ENCODE results near the gene ABCC10.

ABCC10 gene

GRCh38 chr6:43432009-43432945 is 4.9 kb downstream of the ABCC10 start:
- H3K27ac ChIP-seq (ENCODE audit: low read depth, low read length): no peak overlapping the region
- H3K36me3 ChIP-seq (ENCODE audit: insufficient read depth, low read length): no peaks in the 10 kb centered on the region

GRCh38 chr6:43433148-43433547 is 5.8 kb downstream of the ABCC10 start:
- Histone ChIP-seq H2AFZ (ENCODE audit: low read length, unreplicated experiment) (no peak overlapping the region), H3K79me2 (ENCODE audit: control insufficient read depth, insufficient read depth, low read length, unreplicated experiment) (peaks cover 12% of the 10 kb centered on the region), H3K27ac (ENCODE audit: low read depth, low read length) (no peak overlapping the region), H3K36me3 (ENCODE audit: insufficient read depth, low read length) (peaks cover 5% of the 10 kb centered on the region; the same call in 1 of the 2 replicates), H3K4me1 (ENCODE audit: control insufficient read depth, insufficient read depth, low read length, unreplicated experiment) (peaks cover 28% of the 10 kb centered on the region), H3K27me3 (ENCODE audit: insufficient read depth, low read length) (no peaks in the 10 kb centered on the region), H3K4me3 (ENCODE audit: low read depth, low read length) (no peak overlapping the region)

More at GRCh38 chr6:43432009-43432945, 4.9 kb downstream of the ABCC10 start:
- peaks cover 23% of the 10 kb centered on the region for H3K4me1 ChIP-seq (ENCODE audit: control insufficient read depth, insufficient read depth, low read length, unreplicated experiment)
- no peak overlapping the region for H2AFZ ChIP-seq (ENCODE audit: low read length, unreplicated experiment)
- H3K27me3 ChIP-seq (ENCODE audit: insufficient read depth, low read length): no peaks in the 10 kb centered on the region
- peaks cover 12% of the 10 kb centered on the region for H3K79me2 ChIP-seq (ENCODE audit: control insufficient read depth, insufficient read depth, low read length, unreplicated experiment)
- no peak overlapping the region for H3K4me3 ChIP-seq (ENCODE audit: low read depth, low read length)

GRCh38 chr6:43434001-43434840 is 6.9 kb downstream of the ABCC10 start:
- Histone ChIP-seq H3K27ac (ENCODE audit: low read depth, low read length) (no peak overlapping the region), H3K36me3 (ENCODE audit: insufficient read depth, low read length) (peaks cover 11% of the 10 kb centered on the region; the same call in 1 of the 2 replicates), H2AFZ (ENCODE audit: low read length, unreplicated experiment) (no peak overlapping the region), H3K4me3 (ENCODE audit: low read depth, low read length) (no peak overlapping the region), H3K27me3 (ENCODE audit: insufficient read depth, low read length) (no peaks in the 10 kb centered on the region), H3K4me1 (ENCODE audit: control insufficient read depth, insufficient read depth, low read length, unreplicated experiment) (peaks cover 23% of the 10 kb centered on the region), H3K79me2 (ENCODE audit: control insufficient read depth, insufficient read depth, low read length, unreplicated experiment) (peaks cover 8% of the 10 kb centered on the region)

GRCh38 chr6:43434943-43435342 is 7.6 kb downstream of the ABCC10 start:
- H3K4me1 ChIP-seq (ENCODE audit: control insufficient read depth, insufficient read depth, low read length, unreplicated experiment): peaks cover 23% of the 10 kb centered on the region
- H3K4me3 ChIP-seq (ENCODE audit: low read depth, low read length): no peak overlapping the region
- no peaks in the 10 kb centered on the region for H3K27me3 ChIP-seq (ENCODE audit: insufficient read depth, low read length)
- no peak overlapping the region for H2AFZ ChIP-seq (ENCODE audit: low read length, unreplicated experiment)
- H3K36me3 ChIP-seq (ENCODE audit: insufficient read depth, low read length): peaks cover 11% of the 10 kb centered on the region; the same call in 1 of the 2 replicates
- H3K27ac ChIP-seq (ENCODE audit: low read depth, low read length): no peak overlapping the region
- peaks cover 3% of the 10 kb centered on the region for H3K79me2 ChIP-seq (ENCODE audit: control insufficient read depth, insufficient read depth, low read length, unreplicated experiment)

GRCh38 chr6:43435682-43436437 is 8.5 kb downstream of the ABCC10 start:
- H3K27ac ChIP-seq (ENCODE audit: low read depth, low read length): no peak overlapping the region
- H3K36me3 ChIP-seq (ENCODE audit: insufficient read depth, low read length): peaks cover 11% of the 10 kb centered on the region; the same call in 1 of the 2 replicates

GRCh38 chr6:43436577-43437282 is 9.4 kb downstream of the ABCC10 start:
- no peaks in the 10 kb centered on the region for H3K27me3 ChIP-seq (ENCODE audit: insufficient read depth, low read length)
- H3K4me1 ChIP-seq (ENCODE audit: control insufficient read depth, insufficient read depth, low read length, unreplicated experiment): peaks cover 23% of the 10 kb centered on the region
- no peak overlapping the region for H3K4me3 ChIP-seq (ENCODE audit: low read depth, low read length)
- no peaks in the 10 kb centered on the region for H3K79me2 ChIP-seq (ENCODE audit: control insufficient read depth, insufficient read depth, low read length, unreplicated experiment)
- 0 out of 2 replicates have a peak overlapping the region, but pooled peaks have one; percentile 4 for H3K27ac ChIP-seq (ENCODE audit: low read depth, low read length)
- H3K36me3 ChIP-seq (ENCODE audit: insufficient read depth, low read length): peaks cover 11% of the 10 kb centered on the region; the same call in 1 of the 2 replicates
- H2AFZ ChIP-seq (ENCODE audit: low read length, unreplicated experiment): no peak overlapping the region

More at GRCh38 chr6:43435682-43436437, 8.5 kb downstream of the ABCC10 start:
- H2AFZ ChIP-seq (ENCODE audit: low read length, unreplicated experiment): no peak overlapping the region
- H3K27me3 ChIP-seq (ENCODE audit: insufficient read depth, low read length): no peaks in the 10 kb centered on the region
- peaks cover 23% of the 10 kb centered on the region for H3K4me1 ChIP-seq (ENCODE audit: control insufficient read depth, insufficient read depth, low read length, unreplicated experiment)
- no peaks in the 10 kb centered on the region for H3K79me2 ChIP-seq (ENCODE audit: control insufficient read depth, insufficient read depth, low read length, unreplicated experiment)
- no peak overlapping the region for H3K4me3 ChIP-seq (ENCODE audit: low read depth, low read length)

GRCh38 chr6:43437700-43438099 is 10.4 kb downstream of the ABCC10 start:
- Histone ChIP-seq H3K27ac (ENCODE audit: low read depth, low read length) (no peak overlapping the region), H3K36me3 (ENCODE audit: insufficient read depth, low read length) (peaks cover 11% of the 10 kb centered on the region; the same call in 1 of the 2 replicates)

GRCh38 chr6:43442935-43443334 is 15.6 kb downstream of the ABCC10 start:
- no peak overlapping the region for H3K27ac ChIP-seq (ENCODE audit: low read depth, low read length)
- peaks cover 9% of the 10 kb centered on the region; the same call in 1 of the 2 replicates for H3K36me3 ChIP-seq (ENCODE audit: insufficient read depth, low read length)
- no peaks in the 10 kb centered on the region for H3K79me2 ChIP-seq (ENCODE audit: control insufficient read depth, insufficient read depth, low read length, unreplicated experiment)
- H2AFZ ChIP-seq (ENCODE audit: low read length, unreplicated experiment): no peak overlapping the region
- H3K27me3 ChIP-seq (ENCODE audit: insufficient read depth, low read length): no peaks in the 10 kb centered on the region
- H3K4me1 ChIP-seq (ENCODE audit: control insufficient read depth, insufficient read depth, low read length, unreplicated experiment): no peaks in the 10 kb centered on the region
- no peak overlapping the region for H3K4me3 ChIP-seq (ENCODE audit: low read depth, low read length)

More at GRCh38 chr6:43437700-43438099, 10.4 kb downstream of the ABCC10 start:
- no peak overlapping the region for H3K4me3 ChIP-seq (ENCODE audit: low read depth, low read length)
- H3K27me3 ChIP-seq (ENCODE audit: insufficient read depth, low read length): no peaks in the 10 kb centered on the region
- no peak overlapping the region for H2AFZ ChIP-seq (ENCODE audit: low read length, unreplicated experiment)
- H3K4me1 ChIP-seq (ENCODE audit: control insufficient read depth, insufficient read depth, low read length, unreplicated experiment): peaks cover 23% of the 10 kb centered on the region
- H3K79me2 ChIP-seq (ENCODE audit: control insufficient read depth, insufficient read depth, low read length, unreplicated experiment): no peaks in the 10 kb centered on the region

- no peak overlapping the region for H3K27ac ChIP-seq (ENCODE audit: low read depth, low read length)
- no peaks in the 10 kb centered on the region for H3K27me3 ChIP-seq (ENCODE audit: insufficient read depth, low read length)
- H3K79me2 ChIP-seq (ENCODE audit: control insufficient read depth, insufficient read depth, low read length, unreplicated experiment): no peaks in the 10 kb centered on the region
- H2AFZ ChIP-seq (ENCODE audit: low read length, unreplicated experiment): no peak overlapping the region
- H3K36me3 ChIP-seq (ENCODE audit: insufficient read depth, low read length): no peaks in the 10 kb centered on the region
- no peak overlapping the region for H3K4me3 ChIP-seq (ENCODE audit: low read depth, low read length)
- H3K4me1 ChIP-seq (ENCODE audit: control insufficient read depth, insufficient read depth, low read length, unreplicated experiment): no peaks in the 10 kb centered on the region
Observed at GRCh38 chr6:43444036-43444435, 16.7 kb downstream of the ABCC10 start.

All from ACC112 (cell line).